GM12865 (cell line): ENCODE results near the gene PIAS2.
A peak's percentile ranks its signal among the peaks of the same experiment; 100 is the strongest.

Experiments
- DNase-seq: peaks from one replicate; pipeline ENCODE4 v3.0.0; 2010; ENCODE audit warnings: low read depth
- H3K4me3 ChIP-seq: 2 replicates; pipeline ENCODE4 v1.5.1; 2011; ENCODE audit warnings: mild to moderate bottlenecking, low read depth, low read length, control low read depth
- TF ChIP-seq, protein P1 (sequence below): IDR thresholded peaks from 2 replicates; pipeline ENCODE4 v1.5.1; 2011; ENCODE audit warnings: low read length, control low read depth, low read depth, inconsistent platforms; ENCODE audit not compliant: insufficient read depth; ENCODE audit errors: missing control alignments

PIAS2 gene

DNA sequence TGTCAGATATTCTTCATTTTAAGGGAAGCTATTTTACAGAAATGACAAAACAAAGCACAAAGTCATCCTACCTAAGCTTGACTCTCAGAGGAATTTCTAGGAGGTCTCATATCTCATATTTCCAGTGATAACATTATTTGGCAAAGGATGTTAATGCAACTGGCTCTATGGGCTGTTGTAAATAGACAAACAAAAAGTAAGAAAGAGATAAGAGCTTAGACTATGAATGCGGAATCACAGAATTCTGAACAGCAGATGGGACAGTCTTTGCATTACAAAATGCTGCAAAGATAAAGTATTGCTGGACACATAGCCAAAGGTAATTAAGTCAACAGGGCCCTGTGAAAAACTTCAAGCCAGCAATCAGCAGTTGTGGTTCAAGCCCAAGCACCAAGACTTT, 23.9 kb downstream of the PIAS2 start:
- H3K4me3 ChIP-seq = no peak overlapping the region
- TF ChIP-seq, protein P1, sequence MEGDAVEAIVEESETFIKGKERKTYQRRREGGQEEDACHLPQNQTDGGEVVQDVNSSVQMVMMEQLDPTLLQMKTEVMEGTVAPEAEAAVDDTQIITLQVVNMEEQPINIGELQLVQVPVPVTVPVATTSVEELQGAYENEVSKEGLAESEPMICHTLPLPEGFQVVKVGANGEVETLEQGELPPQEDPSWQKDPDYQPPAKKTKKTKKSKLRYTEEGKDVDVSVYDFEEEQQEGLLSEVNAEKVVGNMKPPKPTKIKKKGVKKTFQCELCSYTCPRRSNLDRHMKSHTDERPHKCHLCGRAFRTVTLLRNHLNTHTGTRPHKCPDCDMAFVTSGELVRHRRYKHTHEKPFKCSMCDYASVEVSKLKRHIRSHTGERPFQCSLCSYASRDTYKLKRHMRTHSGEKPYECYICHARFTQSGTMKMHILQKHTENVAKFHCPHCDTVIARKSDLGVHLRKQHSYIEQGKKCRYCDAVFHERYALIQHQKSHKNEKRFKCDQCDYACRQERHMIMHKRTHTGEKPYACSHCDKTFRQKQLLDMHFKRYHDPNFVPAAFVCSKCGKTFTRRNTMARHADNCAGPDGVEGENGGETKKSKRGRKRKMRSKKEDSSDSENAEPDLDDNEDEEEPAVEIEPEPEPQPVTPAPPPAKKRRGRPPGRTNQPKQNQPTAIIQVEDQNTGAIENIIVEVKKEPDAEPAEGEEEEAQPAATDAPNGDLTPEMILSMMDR = no peak
- no peak for DNase-seq

DNA sequence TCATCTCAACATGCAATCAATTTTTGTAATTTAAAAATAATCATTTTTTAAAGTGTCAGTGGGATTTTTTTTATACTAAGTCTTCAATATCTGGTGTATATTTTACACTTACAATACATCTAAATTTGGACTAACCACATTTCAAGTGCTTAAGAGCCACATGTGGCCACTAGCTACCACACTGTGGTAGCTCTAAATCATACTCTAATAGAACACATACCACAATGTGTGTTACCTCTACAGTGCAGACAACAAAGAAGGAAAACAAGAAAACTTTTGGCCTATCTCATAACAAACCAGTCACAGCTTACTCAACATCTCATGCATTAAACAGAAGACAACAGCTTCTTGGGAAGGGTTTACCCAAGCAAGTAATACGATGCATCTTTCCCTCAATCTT, 24.5 kb downstream of the PIAS2 start:
- TF ChIP-seq, protein P1 = no peak
- DNase-seq = peak; percentile 76

DNA sequence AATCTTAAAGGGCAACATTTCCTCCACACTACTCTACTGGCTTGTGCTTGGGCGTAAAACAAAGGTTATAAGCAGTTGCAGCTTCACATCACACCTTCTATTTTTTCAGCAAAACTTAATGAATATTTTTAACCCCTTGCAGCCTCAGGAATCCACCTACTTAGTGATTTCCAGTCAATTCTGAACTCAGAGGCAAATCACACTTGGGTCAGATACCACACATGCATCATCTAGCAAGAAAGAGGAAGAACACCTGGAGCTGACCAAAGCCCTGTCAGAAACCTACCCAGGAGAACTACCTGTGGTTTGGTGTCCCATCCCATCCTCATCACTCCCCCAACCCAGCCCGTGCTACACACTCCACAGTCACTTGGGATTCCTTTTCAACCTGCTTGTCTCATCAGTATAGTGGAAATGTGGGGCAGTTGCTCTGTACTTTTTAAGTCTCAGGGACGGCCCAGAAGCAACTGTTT, 25.5 kb downstream of the PIAS2 start:
- TF ChIP-seq, protein P1 = no peak
- H3K4me3 ChIP-seq = no peak overlapping the region
- peak; percentile 87 for DNase-seq

More for the DNA sequence above, 24.5 kb downstream of the PIAS2 start:
- H3K4me3 ChIP-seq = no peak overlapping the region

DNA sequence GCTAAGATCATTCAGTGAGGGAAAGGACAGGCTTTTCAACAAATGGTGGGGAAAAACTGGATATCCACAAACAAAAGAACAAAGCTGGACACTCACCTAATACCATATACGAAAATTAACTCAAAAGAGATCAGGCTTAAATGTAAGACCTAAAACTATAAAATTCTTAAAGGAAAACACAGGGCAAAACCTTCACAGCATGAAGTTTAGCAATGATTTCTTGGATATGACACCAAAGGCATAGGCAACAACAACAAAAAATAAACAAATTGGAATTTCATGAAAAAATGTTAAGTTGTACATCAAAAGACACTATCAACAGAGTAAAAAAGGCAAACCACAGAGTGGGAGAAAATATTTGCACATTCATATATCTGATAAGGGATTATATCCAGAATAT, 28.3 kb downstream of the PIAS2 start:
- no peak overlapping the region for H3K4me3 ChIP-seq
- TF ChIP-seq, protein P1 = no peak
- DNase-seq = no peak

DNA sequence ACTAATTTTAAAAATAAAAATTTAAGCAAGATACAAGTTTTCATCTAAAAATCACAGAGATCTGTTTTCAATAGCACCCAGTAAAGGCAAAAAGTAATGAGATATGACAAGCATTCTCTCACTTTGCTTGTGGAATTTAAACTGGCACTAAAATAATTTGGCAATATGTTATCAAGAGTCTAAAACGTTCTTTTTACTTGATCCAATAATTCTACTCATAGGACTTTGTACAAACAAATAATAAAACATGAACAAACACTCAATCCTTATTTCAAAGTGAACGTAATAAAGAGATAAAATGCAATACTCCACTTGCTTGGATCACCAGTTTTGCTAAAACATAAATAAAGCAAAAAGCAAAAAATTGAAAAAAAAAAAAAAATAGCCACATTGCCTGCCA, 30.4 kb downstream of the PIAS2 start:
- TF ChIP-seq, protein P1 = no peak
- no peak overlapping the region for H3K4me3 ChIP-seq
- DNase-seq = no peak

DNA sequence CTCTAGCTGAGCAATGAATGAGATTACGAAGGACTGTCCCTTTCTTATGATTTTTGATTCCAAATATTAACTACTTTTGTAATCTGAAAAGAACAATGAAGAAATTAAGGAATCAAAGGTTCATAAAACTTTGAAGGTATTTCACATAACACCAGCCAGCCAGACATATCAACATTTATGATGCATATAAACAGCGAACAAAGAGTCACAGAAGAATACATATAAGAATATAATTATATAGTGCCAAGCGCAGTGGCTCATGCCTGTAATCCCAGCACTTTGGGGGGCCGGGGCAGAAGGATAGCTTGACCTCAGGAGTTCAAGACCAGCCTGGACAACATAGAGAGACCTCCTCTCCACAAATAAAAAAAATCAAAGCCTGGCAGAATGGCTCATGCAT, 34.1 kb downstream of the PIAS2 start:
- H3K4me3 ChIP-seq = no peak overlapping the region
- TF ChIP-seq, protein P1 = no peak
- no peak for DNase-seq

DNA sequence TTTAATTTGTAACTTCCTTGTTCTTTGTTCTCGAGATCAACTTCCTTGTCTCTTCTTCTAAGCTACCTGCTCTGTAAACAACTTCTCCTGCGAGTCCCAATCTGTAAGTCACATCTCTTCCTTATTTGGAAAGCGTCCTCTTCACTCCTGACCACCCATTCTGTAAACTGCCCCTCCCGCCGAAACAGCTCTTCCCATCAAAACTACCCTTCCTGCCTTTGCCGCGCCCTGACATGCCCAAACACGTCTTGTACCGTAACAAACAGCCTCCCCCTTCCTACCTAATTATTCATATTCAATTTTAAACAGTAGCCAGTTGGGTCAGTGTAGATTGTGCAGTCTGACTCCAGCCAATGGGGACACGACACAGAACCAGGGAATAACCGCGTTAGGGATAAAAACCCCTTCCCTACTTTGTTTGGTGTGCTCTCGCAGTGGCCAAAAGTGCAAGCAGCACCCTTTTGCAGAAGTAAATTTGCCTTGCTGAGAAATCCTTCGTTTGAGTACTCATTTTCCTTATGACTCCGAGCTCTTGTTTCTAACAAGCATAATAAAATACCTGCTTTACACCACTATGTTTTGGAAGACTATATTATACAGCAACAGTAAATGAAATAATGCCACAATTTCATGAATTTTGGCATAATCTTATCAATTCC, 39.8 kb downstream of the PIAS2 start:
- H3K4me3 ChIP-seq = no peak overlapping the region
- no peak for DNase-seq

More for the DNA sequence above, 39.8 kb downstream of the PIAS2 start:
- TF ChIP-seq, protein P1 = no peak
